ENCODE measurements around the gene PMCH.

DNA sequence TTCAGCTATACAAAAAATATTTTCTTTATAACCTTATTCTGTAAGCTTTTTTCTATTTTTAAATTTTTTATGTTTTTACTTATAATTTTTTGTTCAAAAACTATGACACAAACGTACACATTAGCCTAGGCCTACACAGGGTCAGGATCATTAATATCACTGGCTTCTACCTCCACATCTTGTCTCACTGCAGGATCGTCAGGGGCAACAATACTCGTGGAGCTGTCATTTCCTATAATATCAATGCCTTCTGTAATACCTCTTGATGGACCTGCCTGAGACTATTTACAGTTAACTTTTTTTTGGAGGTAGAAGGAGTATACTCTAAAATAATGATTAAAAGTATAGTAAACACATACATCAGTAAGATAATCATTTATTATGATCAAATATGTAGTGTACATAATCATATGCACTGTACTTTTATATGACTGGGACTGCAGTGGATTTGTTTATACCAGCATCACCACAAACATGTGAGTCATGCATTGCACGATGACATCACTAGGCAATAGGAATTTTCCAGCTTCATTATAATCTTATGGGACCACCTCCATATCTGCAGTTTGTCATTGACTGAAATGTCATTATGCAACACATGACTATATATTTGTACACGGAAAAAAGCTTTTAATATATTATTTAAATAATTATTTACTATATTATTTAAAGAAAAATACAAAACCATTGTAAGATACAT, 18.5 kb upstream of the PMCH start:
- TF ChIP-seq ATF1 (CRISPR knock-in tag; IDR thresholded peaks at IDR 0.05), result no peak
- TF ChIP-seq, protein P1, sequence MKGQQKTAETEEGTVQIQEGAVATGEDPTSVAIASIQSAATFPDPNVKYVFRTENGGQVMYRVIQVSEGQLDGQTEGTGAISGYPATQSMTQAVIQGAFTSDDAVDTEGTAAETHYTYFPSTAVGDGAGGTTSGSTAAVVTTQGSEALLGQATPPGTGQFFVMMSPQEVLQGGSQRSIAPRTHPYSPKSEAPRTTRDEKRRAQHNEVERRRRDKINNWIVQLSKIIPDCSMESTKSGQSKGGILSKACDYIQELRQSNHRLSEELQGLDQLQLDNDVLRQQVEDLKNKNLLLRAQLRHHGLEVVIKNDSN (CRISPR knock-in tag; IDR thresholded peaks at IDR 0.05), result no peak
- TF ChIP-seq, protein P2, sequence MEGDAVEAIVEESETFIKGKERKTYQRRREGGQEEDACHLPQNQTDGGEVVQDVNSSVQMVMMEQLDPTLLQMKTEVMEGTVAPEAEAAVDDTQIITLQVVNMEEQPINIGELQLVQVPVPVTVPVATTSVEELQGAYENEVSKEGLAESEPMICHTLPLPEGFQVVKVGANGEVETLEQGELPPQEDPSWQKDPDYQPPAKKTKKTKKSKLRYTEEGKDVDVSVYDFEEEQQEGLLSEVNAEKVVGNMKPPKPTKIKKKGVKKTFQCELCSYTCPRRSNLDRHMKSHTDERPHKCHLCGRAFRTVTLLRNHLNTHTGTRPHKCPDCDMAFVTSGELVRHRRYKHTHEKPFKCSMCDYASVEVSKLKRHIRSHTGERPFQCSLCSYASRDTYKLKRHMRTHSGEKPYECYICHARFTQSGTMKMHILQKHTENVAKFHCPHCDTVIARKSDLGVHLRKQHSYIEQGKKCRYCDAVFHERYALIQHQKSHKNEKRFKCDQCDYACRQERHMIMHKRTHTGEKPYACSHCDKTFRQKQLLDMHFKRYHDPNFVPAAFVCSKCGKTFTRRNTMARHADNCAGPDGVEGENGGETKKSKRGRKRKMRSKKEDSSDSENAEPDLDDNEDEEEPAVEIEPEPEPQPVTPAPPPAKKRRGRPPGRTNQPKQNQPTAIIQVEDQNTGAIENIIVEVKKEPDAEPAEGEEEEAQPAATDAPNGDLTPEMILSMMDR (IDR thresholded peaks at IDR 0.05), result no peak
- TF ChIP-seq TP53 (CRISPR knock-in tag; IDR thresholded peaks at IDR 0.05), result no peak
- no peak for TF ChIP-seq JUN (CRISPR knock-in tag; IDR thresholded peaks at IDR 0.05)
- TF ChIP-seq ESRRA (CRISPR knock-in tag; IDR thresholded peaks at IDR 0.05; ENCODE audit: borderline replicate concordance), result no peak
- no peak for TF ChIP-seq MYBL2 (CRISPR knock-in tag; IDR thresholded peaks at IDR 0.05)
- TF ChIP-seq, protein P3, sequence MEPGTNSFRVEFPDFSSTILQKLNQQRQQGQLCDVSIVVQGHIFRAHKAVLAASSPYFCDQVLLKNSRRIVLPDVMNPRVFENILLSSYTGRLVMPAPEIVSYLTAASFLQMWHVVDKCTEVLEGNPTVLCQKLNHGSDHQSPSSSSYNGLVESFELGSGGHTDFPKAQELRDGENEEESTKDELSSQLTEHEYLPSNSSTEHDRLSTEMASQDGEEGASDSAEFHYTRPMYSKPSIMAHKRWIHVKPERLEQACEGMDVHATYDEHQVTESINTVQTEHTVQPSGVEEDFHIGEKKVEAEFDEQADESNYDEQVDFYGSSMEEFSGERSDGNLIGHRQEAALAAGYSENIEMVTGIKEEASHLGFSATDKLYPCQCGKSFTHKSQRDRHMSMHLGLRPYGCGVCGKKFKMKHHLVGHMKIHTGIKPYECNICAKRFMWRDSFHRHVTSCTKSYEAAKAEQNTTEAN (CRISPR knock-in tag; IDR thresholded peaks at IDR 0.05), result no peak
- TF ChIP-seq, protein P4, sequence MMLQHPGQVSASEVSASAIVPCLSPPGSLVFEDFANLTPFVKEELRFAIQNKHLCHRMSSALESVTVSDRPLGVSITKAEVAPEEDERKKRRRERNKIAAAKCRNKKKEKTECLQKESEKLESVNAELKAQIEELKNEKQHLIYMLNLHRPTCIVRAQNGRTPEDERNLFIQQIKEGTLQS (CRISPR knock-in tag; conservative IDR thresholded peaks at IDR 0.05), result no peak
- TF ChIP-seq, protein P5, sequence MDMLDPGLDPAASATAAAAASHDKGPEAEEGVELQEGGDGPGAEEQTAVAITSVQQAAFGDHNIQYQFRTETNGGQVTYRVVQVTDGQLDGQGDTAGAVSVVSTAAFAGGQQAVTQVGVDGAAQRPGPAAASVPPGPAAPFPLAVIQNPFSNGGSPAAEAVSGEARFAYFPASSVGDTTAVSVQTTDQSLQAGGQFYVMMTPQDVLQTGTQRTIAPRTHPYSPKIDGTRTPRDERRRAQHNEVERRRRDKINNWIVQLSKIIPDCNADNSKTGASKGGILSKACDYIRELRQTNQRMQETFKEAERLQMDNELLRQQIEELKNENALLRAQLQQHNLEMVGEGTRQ (CRISPR knock-in tag; IDR thresholded peaks at IDR 0.05), result no peak
- TF ChIP-seq, protein P6, sequence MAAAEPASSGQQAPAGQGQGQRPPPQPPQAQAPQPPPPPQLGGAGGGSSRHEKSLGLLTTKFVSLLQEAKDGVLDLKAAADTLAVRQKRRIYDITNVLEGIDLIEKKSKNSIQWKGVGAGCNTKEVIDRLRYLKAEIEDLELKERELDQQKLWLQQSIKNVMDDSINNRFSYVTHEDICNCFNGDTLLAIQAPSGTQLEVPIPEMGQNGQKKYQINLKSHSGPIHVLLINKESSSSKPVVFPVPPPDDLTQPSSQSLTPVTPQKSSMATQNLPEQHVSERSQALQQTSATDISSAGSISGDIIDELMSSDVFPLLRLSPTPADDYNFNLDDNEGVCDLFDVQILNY (CRISPR knock-in tag; IDR thresholded peaks at IDR 0.05), result no peak
- TF ChIP-seq, protein P7, sequence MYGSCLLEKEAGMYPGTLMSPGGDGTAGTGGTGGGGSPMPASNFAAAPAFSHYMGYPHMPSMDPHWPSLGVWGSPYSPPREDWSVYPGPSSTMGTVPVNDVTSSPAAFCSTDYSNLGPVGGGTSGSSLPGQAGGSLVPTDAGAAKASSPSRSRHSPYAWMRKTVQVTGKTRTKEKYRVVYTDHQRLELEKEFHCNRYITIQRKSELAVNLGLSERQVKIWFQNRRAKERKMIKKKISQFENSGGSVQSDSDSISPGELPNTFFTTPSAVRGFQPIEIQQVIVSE (CRISPR knock-in tag; IDR thresholded peaks at IDR 0.05; ENCODE audit: borderline replicate concordance), result no peak
- TF ChIP-seq, protein P8, sequence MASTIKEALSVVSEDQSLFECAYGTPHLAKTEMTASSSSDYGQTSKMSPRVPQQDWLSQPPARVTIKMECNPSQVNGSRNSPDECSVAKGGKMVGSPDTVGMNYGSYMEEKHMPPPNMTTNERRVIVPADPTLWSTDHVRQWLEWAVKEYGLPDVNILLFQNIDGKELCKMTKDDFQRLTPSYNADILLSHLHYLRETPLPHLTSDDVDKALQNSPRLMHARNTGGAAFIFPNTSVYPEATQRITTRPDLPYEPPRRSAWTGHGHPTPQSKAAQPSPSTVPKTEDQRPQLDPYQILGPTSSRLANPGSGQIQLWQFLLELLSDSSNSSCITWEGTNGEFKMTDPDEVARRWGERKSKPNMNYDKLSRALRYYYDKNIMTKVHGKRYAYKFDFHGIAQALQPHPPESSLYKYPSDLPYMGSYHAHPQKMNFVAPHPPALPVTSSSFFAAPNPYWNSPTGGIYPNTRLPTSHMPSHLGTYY (CRISPR knock-in tag; IDR thresholded peaks at IDR 0.05), result no peak
- TF ChIP-seq, protein P9, sequence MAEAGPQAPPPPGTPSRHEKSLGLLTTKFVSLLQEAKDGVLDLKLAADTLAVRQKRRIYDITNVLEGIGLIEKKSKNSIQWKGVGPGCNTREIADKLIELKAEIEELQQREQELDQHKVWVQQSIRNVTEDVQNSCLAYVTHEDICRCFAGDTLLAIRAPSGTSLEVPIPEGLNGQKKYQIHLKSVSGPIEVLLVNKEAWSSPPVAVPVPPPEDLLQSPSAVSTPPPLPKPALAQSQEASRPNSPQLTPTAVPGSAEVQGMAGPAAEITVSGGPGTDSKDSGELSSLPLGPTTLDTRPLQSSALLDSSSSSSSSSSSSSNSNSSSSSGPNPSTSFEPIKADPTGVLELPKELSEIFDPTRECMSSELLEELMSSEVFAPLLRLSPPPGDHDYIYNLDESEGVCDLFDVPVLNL (CRISPR knock-in tag; IDR thresholded peaks at IDR 0.05; ENCODE audit: borderline replicate concordance, low read depth), result no peak
